ENCODE measurements around the gene SEL1L3.

DNA sequence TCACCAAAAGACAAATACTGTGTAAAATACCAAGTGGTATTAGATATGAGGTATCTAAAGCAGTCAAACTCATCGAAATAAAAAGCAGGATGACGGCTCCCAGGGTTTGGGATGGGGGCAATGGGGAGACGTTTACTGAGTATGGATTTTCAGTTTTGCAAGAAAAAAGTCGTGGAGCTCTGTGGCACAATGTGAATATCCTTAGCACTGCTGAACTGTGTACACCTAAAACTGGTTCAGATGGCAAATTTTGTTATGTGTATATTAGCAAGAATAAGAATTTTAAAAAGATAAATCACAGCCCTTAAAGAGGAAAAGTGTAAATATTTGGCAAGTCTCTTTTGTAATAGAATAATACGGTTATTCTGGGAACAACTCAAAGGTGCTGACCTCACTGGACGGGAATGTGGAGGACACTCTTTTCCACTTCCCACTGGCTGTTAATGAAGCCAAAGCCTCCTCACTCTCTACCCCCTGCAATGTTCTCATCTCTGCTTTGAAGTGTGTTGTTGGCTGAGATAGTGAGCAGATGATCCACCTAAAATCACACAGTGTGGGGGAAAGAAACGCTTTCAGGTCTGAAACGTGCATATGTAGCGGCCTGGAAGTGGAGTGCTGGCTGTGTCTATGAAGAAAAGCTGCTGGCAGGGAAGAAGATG is 49.2 kb downstream of the SEL1L3 start:
- TF ChIP-seq, protein P1, sequence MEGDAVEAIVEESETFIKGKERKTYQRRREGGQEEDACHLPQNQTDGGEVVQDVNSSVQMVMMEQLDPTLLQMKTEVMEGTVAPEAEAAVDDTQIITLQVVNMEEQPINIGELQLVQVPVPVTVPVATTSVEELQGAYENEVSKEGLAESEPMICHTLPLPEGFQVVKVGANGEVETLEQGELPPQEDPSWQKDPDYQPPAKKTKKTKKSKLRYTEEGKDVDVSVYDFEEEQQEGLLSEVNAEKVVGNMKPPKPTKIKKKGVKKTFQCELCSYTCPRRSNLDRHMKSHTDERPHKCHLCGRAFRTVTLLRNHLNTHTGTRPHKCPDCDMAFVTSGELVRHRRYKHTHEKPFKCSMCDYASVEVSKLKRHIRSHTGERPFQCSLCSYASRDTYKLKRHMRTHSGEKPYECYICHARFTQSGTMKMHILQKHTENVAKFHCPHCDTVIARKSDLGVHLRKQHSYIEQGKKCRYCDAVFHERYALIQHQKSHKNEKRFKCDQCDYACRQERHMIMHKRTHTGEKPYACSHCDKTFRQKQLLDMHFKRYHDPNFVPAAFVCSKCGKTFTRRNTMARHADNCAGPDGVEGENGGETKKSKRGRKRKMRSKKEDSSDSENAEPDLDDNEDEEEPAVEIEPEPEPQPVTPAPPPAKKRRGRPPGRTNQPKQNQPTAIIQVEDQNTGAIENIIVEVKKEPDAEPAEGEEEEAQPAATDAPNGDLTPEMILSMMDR (conservative IDR thresholded peaks at IDR 0.05 in 1 of 2, IDR thresholded peaks at IDR 0.05 in 1 of 2; ENCODE audit: low read depth in 1 of 2, low read length in 2 of 2): no peak
- no peak for TF ChIP-seq EZH2 (IDR thresholded peaks at IDR 0.05; ENCODE audit: low read length, missing control alignments)
